Right lobe of liver (tissue), 4 donors: ENCODE results near the gene TCF12.

Source experiments
- CTCF ChIP-seq, 4 donors: fragments of 200-600 bp in 3 of 4; fragments of 450-650 bp in 1 of 4; IDR thresholded peaks; one replicate each; pipeline versions ENCODE4 v1.5.1 to v1.8.0; 2016 to 2022; ENCODE audit warnings: antibody characterized with exemption in 4 of 4, mild to moderate bottlenecking in 2 of 4
- POLR2A ChIP-seq: fragments of 450-650 bp; IDR thresholded peaks from one replicate; pipeline ENCODE4 v1.6.1; 2017; ENCODE audit warnings: antibody characterized with exemption, mild to moderate bottlenecking
- donor health status: DM: no; HTN: no; CAD: no.
- donor health status: DM: no; HTN: no; CAD: no.
- donor health status: DM: no; HTN: yes; CAD: no.

- TF ChIP-seq CTCF (IDR thresholded peaks at IDR 0.05): no peak
- no peak for TF ChIP-seq POLR2A
Measured at GRCh38 chr15:57278439-57278838, 360.0 kb downstream of the TCF12 start.
